ENCODE measurements around the gene INO80C. TPM values are rescaled to one million over a fixed set of nuclear protein-coding genes. Genes with fewer than 3 reads are reported as not detected.

The INO80C gene
- total RNA-seq, 1 experiment from 2014 or later = 51.1 TPM

GRCh38 chr18:35418610-35419009, 79.2 kb downstream of the INO80C start:
- no peaks in the 10 kb centered on the region for H3K9me3 ChIP-seq (ENCODE audit: control insufficient read depth, low read depth, low read length)
- Mint-ChIP-seq H3K9me3 (peaks cover 17 to 19% of the 10 kb centered on the region in 2 experiments), H3K4me3 (no peak overlapping the region), H3K27ac (no peak overlapping the region), H3K4me1 (peaks cover 7% of the 10 kb centered on the region in 2 experiments), H3K36me3 (ENCODE audit: insufficient read depth in 1 of 3, low read depth in 3 of 3) (peaks cover 0 to 19% (median 8%) of the 10 kb centered on the region in 3 experiments; a peak in 4 of 7 replicates), H3K27me3 (ENCODE audit: low read depth) (peaks cover 2% of the 10 kb centered on the region; the same call in 1 of the 2 replicates)
- H3K79me1 ChIP-seq (ENCODE audit: insufficient read depth, low read depth, low read length, poor library complexity, severe bottlenecking) = no peaks in the 10 kb centered on the region
- H2BK20ac ChIP-seq (ENCODE audit: low read depth, low read length, poor library complexity, severe bottlenecking) = no peak overlapping the region
- TF ChIP-seq, protein P1, sequence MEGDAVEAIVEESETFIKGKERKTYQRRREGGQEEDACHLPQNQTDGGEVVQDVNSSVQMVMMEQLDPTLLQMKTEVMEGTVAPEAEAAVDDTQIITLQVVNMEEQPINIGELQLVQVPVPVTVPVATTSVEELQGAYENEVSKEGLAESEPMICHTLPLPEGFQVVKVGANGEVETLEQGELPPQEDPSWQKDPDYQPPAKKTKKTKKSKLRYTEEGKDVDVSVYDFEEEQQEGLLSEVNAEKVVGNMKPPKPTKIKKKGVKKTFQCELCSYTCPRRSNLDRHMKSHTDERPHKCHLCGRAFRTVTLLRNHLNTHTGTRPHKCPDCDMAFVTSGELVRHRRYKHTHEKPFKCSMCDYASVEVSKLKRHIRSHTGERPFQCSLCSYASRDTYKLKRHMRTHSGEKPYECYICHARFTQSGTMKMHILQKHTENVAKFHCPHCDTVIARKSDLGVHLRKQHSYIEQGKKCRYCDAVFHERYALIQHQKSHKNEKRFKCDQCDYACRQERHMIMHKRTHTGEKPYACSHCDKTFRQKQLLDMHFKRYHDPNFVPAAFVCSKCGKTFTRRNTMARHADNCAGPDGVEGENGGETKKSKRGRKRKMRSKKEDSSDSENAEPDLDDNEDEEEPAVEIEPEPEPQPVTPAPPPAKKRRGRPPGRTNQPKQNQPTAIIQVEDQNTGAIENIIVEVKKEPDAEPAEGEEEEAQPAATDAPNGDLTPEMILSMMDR (conservative IDR thresholded peaks at IDR 0.05) = no peak
- H4K8ac ChIP-seq (replicated peaks; ENCODE audit: insufficient read length, low read depth, low read length) = no peak overlapping the region
- H3K79me2 ChIP-seq (ENCODE audit: insufficient read depth, low read length) = no peaks in the 10 kb centered on the region
- no peak overlapping the region for H3K4me2 ChIP-seq (ENCODE audit: insufficient read depth, insufficient read length, low read length)
- no peak overlapping the region for H3K18ac ChIP-seq (ENCODE audit: insufficient read length, low read depth, low read length)
- no peak for DNase-seq
- H2BK5ac ChIP-seq (ENCODE audit: insufficient read length, low read length) = no peak overlapping the region
- no peak overlapping the region for H4K91ac ChIP-seq (ENCODE audit: insufficient read length, low read depth, low read length)
- no peak overlapping the region for H3T11ph ChIP-seq (ENCODE audit: low read length)
- H3K23me2 ChIP-seq (ENCODE audit: insufficient read length, low read depth, low read length, poor library complexity, severe bottlenecking) = no peaks in the 10 kb centered on the region
- no peaks in the 10 kb centered on the region for H4K20me1 ChIP-seq (ENCODE audit: control insufficient read depth, insufficient read depth, insufficient read length)
- no peak overlapping the region for H2AFZ ChIP-seq (ENCODE audit: low read length)
- no peak overlapping the region for H4K5ac ChIP-seq (ENCODE audit: insufficient read length, low read depth, low read length)
- H3K27me3 ChIP-seq (ENCODE audit: insufficient read depth, low read length) = no peaks in the 10 kb centered on the region
- H3K23ac ChIP-seq (ENCODE audit: insufficient read length, low read depth, low read length) = no peak overlapping the region
- H2BK12ac ChIP-seq (ENCODE audit: insufficient read length, low read depth, low read length) = no peak overlapping the region
- no peak overlapping the region for H3K4ac ChIP-seq (ENCODE audit: low read depth, low read length)
- no peak overlapping the region for H3K14ac ChIP-seq (ENCODE audit: insufficient read depth, low read length)
- H3K56ac ChIP-seq (ENCODE audit: insufficient read length, low read depth, low read length) = no peak overlapping the region
- no peak overlapping the region for H3K9ac ChIP-seq (ENCODE audit: extremely low read depth, insufficient read length, low read length)
- H2BK15ac ChIP-seq (ENCODE audit: low read depth, low read length) = no peak overlapping the region
- H2AK5ac ChIP-seq (ENCODE audit: insufficient read length, low read length) = no peak overlapping the region
- no CpG with 5 or more reads among the region's 4 CpGs for WGBS (ENCODE audit: extremely low coverage, insufficient read length, low lambda C conversion rate)
- H2BK120ac ChIP-seq (ENCODE audit: low read depth, low read length, poor library complexity, severe bottlenecking) = no peak overlapping the region
- no peak overlapping the region for H3K27ac ChIP-seq (ENCODE audit: insufficient read length, low read depth, low read length)
- H3K4me1 ChIP-seq (ENCODE audit: insufficient read depth, low read length) = no peaks in the 10 kb centered on the region

Other genes starting within 250 kb of the INO80C start
- gene ZSCAN30, start 207.7 kb downstream of the INO80C start, total RNA-seq (2021) = 10.0 and 11.6 TPM in 2 replicates
- 57.9 and 61.0 TPM in 2 replicates for gene ZNF24, start 153.5 kb downstream of the INO80C start, total RNA-seq (2021)
- 0.94 and 1.2 TPM in 2 replicates for gene ZNF396, start 120.6 kb downstream of the INO80C start, total RNA-seq (2021)
- gene GALNT1, start 83.8 kb upstream of the INO80C start, total RNA-seq (2021) = 77.9 and 81.1 TPM in 2 replicates